ENCODE data around the gene ITGB4. TPM values are rescaled to one million over a fixed set of nuclear protein-coding genes. Genes with fewer than 3 reads are reported as not detected.

Gene ITGB4
- total and polyA plus RNA-seq, 2 of the 13 experiments (the other 11 are each of a cell fraction or from before 2014, with no cell fraction given) = 6.9 to 14.5 TPM

- TF ChIP-seq, protein P1, sequence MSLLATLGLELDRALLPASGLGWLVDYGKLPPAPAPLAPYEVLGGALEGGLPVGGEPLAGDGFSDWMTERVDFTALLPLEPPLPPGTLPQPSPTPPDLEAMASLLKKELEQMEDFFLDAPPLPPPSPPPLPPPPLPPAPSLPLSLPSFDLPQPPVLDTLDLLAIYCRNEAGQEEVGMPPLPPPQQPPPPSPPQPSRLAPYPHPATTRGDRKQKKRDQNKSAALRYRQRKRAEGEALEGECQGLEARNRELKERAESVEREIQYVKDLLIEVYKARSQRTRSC (CRISPR knock-in tag; IDR thresholded peaks at IDR 0.05; ENCODE audit: low read depth) = no peak
- TF ChIP-seq NR2F1 (CRISPR knock-in tag; IDR thresholded peaks at IDR 0.05) (peak; percentile 24 to 62; a peak in 2 of 4 replicates), KDM3A (CRISPR knock-in tag; IDR thresholded peaks at IDR 0.05; ENCODE audit: low read depth) (peak; percentile 86; the same call in 1 of the 2 replicates), ZMYM3 (CRISPR knock-in tag; IDR thresholded peaks at IDR 0.05) (peak; percentile 12; the same call in 1 of the 2 replicates), ZSCAN29 (CRISPR knock-in tag; conservative IDR thresholded peaks at IDR 0.05) (no peak), ZNF12 (CRISPR knock-in tag; IDR thresholded peaks at IDR 0.05) (no peak), ZNF136 (CRISPR knock-in tag; IDR thresholded peaks at IDR 0.05; ENCODE audit: low read depth) (no peak), POLR2AphosphoS5 (IDR thresholded peaks at IDR 0.05; ENCODE audit: low read depth, low read length) (peak; percentile 83), HDAC2 (CRISPR knock-in tag; IDR thresholded peaks at IDR 0.05) (peak; percentile 83; the same call in 1 of the 2 replicates), GATAD2A (CRISPR knock-in tag; IDR thresholded peaks at IDR 0.05) (peak; percentile 87), MTA3 (CRISPR knock-in tag; IDR thresholded peaks at IDR 0.05) (no peak), BHLHE40 (IDR thresholded peaks at IDR 0.05; ENCODE audit: low read length) (no peak), KMT2B (CRISPR knock-in tag; IDR thresholded peaks at IDR 0.05) (peak; percentile 57; the same call in 1 of the 2 replicates), ZNF496 (CRISPR knock-in tag; IDR thresholded peaks at IDR 0.05; ENCODE audit: insufficient replicate concordance) (no peak), ZNF274 (CRISPR knock-in tag; IDR thresholded peaks at IDR 0.05) (no peak), MED1 (CRISPR knock-in tag; IDR thresholded peaks at IDR 0.05) (peak; percentile 79), NR2F6 (IDR thresholded peaks at IDR 0.05) (peak; percentile 82), NR2F6 (CRISPR knock-in tag; IDR thresholded peaks at IDR 0.05) (peak; percentile 83), ZNF292 (CRISPR knock-in tag; IDR thresholded peaks at IDR 0.05; ENCODE audit: borderline replicate concordance, low read depth) (peak; percentile 82; the same call in 1 of the 2 replicates), WIZ (CRISPR knock-in tag; IDR thresholded peaks at IDR 0.05) (no peak), ZNF354B (CRISPR knock-in tag; IDR thresholded peaks at IDR 0.05) (no peak), ZBTB7A (CRISPR knock-in tag; IDR thresholded peaks at IDR 0.05) (0 out of 2 replicates have a peak, but pooled peaks have one; percentile 1), ZFP90 (CRISPR knock-in tag; IDR thresholded peaks at IDR 0.05; ENCODE audit: borderline replicate concordance) (no peak)
- TF ChIP-seq, protein P2, sequence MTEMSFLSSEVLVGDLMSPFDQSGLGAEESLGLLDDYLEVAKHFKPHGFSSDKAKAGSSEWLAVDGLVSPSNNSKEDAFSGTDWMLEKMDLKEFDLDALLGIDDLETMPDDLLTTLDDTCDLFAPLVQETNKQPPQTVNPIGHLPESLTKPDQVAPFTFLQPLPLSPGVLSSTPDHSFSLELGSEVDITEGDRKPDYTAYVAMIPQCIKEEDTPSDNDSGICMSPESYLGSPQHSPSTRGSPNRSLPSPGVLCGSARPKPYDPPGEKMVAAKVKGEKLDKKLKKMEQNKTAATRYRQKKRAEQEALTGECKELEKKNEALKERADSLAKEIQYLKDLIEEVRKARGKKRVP (CRISPR knock-in tag; IDR thresholded peaks at IDR 0.05) = no peak
- TF ChIP-seq, protein P3, sequence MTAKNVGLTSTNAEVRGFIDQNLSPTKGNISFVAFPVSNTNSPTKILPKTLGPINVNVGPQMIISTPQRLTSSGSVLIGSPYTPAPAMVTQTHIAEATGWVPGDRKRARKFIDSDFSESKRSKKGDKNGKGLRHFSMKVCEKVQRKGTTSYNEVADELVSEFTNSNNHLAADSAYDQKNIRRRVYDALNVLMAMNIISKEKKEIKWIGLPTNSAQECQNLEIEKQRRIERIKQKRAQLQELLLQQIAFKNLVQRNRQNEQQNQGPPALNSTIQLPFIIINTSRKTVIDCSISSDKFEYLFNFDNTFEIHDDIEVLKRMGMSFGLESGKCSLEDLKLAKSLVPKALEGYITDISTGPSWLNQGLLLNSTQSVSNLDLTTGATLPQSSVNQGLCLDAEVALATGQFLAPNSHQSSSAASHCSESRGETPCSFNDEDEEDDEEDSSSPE (CRISPR knock-in tag; IDR thresholded peaks at IDR 0.05) = no peak; the same call in 1 of the 2 replicates
- TF ChIP-seq, protein P4, sequence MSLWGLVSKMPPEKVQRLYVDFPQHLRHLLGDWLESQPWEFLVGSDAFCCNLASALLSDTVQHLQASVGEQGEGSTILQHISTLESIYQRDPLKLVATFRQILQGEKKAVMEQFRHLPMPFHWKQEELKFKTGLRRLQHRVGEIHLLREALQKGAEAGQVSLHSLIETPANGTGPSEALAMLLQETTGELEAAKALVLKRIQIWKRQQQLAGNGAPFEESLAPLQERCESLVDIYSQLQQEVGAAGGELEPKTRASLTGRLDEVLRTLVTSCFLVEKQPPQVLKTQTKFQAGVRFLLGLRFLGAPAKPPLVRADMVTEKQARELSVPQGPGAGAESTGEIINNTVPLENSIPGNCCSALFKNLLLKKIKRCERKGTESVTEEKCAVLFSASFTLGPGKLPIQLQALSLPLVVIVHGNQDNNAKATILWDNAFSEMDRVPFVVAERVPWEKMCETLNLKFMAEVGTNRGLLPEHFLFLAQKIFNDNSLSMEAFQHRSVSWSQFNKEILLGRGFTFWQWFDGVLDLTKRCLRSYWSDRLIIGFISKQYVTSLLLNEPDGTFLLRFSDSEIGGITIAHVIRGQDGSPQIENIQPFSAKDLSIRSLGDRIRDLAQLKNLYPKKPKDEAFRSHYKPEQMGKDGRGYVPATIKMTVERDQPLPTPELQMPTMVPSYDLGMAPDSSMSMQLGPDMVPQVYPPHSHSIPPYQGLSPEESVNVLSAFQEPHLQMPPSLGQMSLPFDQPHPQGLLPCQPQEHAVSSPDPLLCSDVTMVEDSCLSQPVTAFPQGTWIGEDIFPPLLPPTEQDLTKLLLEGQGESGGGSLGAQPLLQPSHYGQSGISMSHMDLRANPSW (CRISPR knock-in tag; IDR thresholded peaks at IDR 0.05; ENCODE audit: borderline replicate concordance) = no peak
Measured at GRCh38 chr17:75763613-75764416, 42.6 kb downstream of the ITGB4 start (continued).
